H1 (cell line): ENCODE measurements around the gene RAPGEF5. TPM values are rescaled to one million over a fixed set of nuclear protein-coding genes. Genes with fewer than 3 reads are reported as not detected.

Experiments used
- CTCF ChIA-PET: fragments of 300-600 bp; sonication (Branson Sonifier 250); formaldehyde crosslinking; loops from one replicate; lab custom pipeline; 2021; ENCODE audit not compliant: partially characterized antibody; lab: Charles Lee
- POLR2A ChIA-PET: fragments of 300-600 bp; sonication (Branson Sonifier 250); formaldehyde crosslinking; loops from one replicate; lab custom pipeline; 2021; ENCODE audit warnings: inconsistent platforms; ENCODE audit not compliant: partially characterized antibody; lab: Charles Lee
- DNase-seq, 2 experiments: peaks; one replicate each; pipeline versions ENCODE4 v3.0.0 to v3.0.0-alpha.2; 2010 to 2022; ENCODE audit warnings: low spot score in 2 of 2, low read depth in 1 of 2, mixed read lengths in 1 of 2
- FAIRE-seq: peaks from 2 replicates; lab custom pipeline; 2011; peaks lifted over from hg19 to GRCh38; lab: Jason Lieb, UNC
- H2AFZ ChIP-seq: 2 replicates; pipeline ENCODE4 v1.8.1; 2012; ENCODE audit warnings: low read length, inconsistent platforms
- H2AK5ac ChIP-seq: 2 replicates; pipeline ENCODE4 v1.6.1; 2013; ENCODE audit warnings: low read depth, low read length
- H2BK120ac ChIP-seq: replicated peaks from 2 replicates; pipeline ENCODE3; 2013; ENCODE audit warnings: low read depth, low read length, inconsistent platforms
- H2BK12ac ChIP-seq: 2 replicates; pipeline ENCODE4 v1.6.1; 2013; ENCODE audit warnings: low read depth, low read length
- H2BK15ac ChIP-seq: 2 replicates; pipeline ENCODE4 v1.6.1; 2013; ENCODE audit warnings: low read length
- H2BK20ac ChIP-seq: 2 replicates; pipeline ENCODE4 v1.6.1; 2013; ENCODE audit warnings: low read length
- H2BK5ac ChIP-seq: 2 replicates; pipeline ENCODE4 v1.6.1; 2013; ENCODE audit warnings: low read depth, low read length
- H3K14ac ChIP-seq: 2 replicates; pipeline ENCODE4 v1.6.1; 2013; ENCODE audit warnings: inconsistent platforms; ENCODE audit not compliant: insufficient read length
- H3K18ac ChIP-seq: 2 replicates; pipeline ENCODE4 v1.6.1; 2013; ENCODE audit warnings: low read length; ENCODE audit errors: extremely low read depth
- H3K23ac ChIP-seq: 2 replicates; pipeline ENCODE4 v1.6.1; 2013; ENCODE audit warnings: inconsistent platforms; ENCODE audit not compliant: insufficient read length
- H3K23me2 ChIP-seq: 2 replicates; pipeline ENCODE4 v1.6.1; 2013; ENCODE audit warnings: low read depth, low read length
- H3K27ac ChIP-seq: 2 replicates; pipeline ENCODE4 v1.6.1; 2011; ENCODE audit warnings: low read depth, low read length, inconsistent platforms
- H3K27me3 ChIP-seq, 4 experiments: replicated peaks in 1 of 4; 1 replicate in 1 of 4; 2 replicates in 3 of 4; pipeline versions ENCODE4 v1.6.1 to v1.8.1; 2011 to 2013; ENCODE audit warnings: low read length in 3 of 4, mild to moderate bottlenecking in 3 of 4, inconsistent platforms in 2 of 4, mixed read lengths in 2 of 4, moderate library complexity in 1 of 4; ENCODE audit not compliant: control insufficient read depth in 3 of 4, insufficient read depth in 3 of 4; ENCODE audit errors: extremely low read depth in 1 of 4
- H3K36me3 ChIP-seq, 4 experiments: 2 replicates each; pipeline versions ENCODE4 v1.6.1 to v1.8.1; 2011 to 2013; ENCODE audit warnings: mild to moderate bottlenecking in 4 of 4, low read length in 3 of 4, moderate library complexity in 2 of 4, control low read depth in 1 of 4, inconsistent platforms in 1 of 4; ENCODE audit not compliant: insufficient read depth in 4 of 4, control insufficient read depth in 2 of 4
- H3K4ac ChIP-seq: replicated peaks from 2 replicates; pipeline ENCODE3; 2013; ENCODE audit warnings: low read length, low read depth, mixed read lengths, inconsistent platforms; ENCODE audit not compliant: insufficient read length
- H3K4me1 ChIP-seq, 4 experiments: replicated peaks in 1 of 4; 1 replicate in 1 of 4; 2 replicates in 3 of 4; pipeline versions ENCODE4 v1.6.1 to v1.8.1; 2011 to 2013; ENCODE audit warnings: low read length in 3 of 4, inconsistent platforms in 2 of 4, mixed read lengths in 1 of 4; ENCODE audit not compliant: insufficient read depth in 4 of 4, control insufficient read depth in 3 of 4
- H3K4me2 ChIP-seq, 2 experiments: 2 replicates each; pipeline versions ENCODE4 v1.6.1 to v1.8.1; 2011 to 2013; ENCODE audit warnings: low read depth in 2 of 2, low read length in 2 of 2, control low read depth in 1 of 2, inconsistent platforms in 1 of 2, mild to moderate bottlenecking in 1 of 2; ENCODE audit not compliant: insufficient read depth in 1 of 2
- H3K4me3 ChIP-seq, 4 experiments: fragments of 200-600, 300-600 bp in 1 of 4; sonication (generic), shearing (Covaris generic), sonication (Bioruptor Twin) in 1 of 4; 2 replicates each; pipeline versions ENCODE4 v1.5.1 to v1.8.1; 2011 to 2016; ENCODE audit warnings: low read length in 4 of 4, low read depth in 3 of 4, control low read depth in 2 of 4, inconsistent platforms in 2 of 4, mild to moderate bottlenecking in 2 of 4, mixed read lengths in 1 of 4, moderate library complexity in 1 of 4; ENCODE audit not compliant: insufficient read depth in 2 of 4; ENCODE audit errors: extremely low read depth in 1 of 4
- H3K56ac ChIP-seq: replicated peaks from 2 replicates; pipeline ENCODE3; 2013; ENCODE audit warnings: low read depth, mild to moderate bottlenecking, mixed read lengths, low read length, inconsistent platforms; ENCODE audit not compliant: insufficient read length
- H3K79me1 ChIP-seq: 2 replicates; pipeline ENCODE4 v1.6.1; 2013; ENCODE audit warnings: low read depth, low read length, control low read depth
- H3K79me2 ChIP-seq, 2 experiments: 2 replicates each; pipeline versions ENCODE4 v1.6.1 to v1.8.1; 2012 to 2013; ENCODE audit warnings: low read length in 2 of 2, mild to moderate bottlenecking in 2 of 2, inconsistent platforms in 1 of 2; ENCODE audit not compliant: insufficient read depth in 2 of 2, control insufficient read depth in 1 of 2
- H3K9ac ChIP-seq, 4 experiments: replicated peaks in 1 of 4; 1 replicate in 1 of 4; 2 replicates in 3 of 4; pipeline versions ENCODE4 v1.6.1 to v1.8.1; 2011 to 2013; ENCODE audit warnings: low read depth in 3 of 4, low read length in 3 of 4, control low read depth in 2 of 4, mild to moderate bottlenecking in 2 of 4, moderate library complexity in 2 of 4, inconsistent platforms in 1 of 4; ENCODE audit errors: extremely low read depth in 1 of 4
- H3K9me3 ChIP-seq, 2 experiments: 2 replicates each; pipeline versions ENCODE4 v1.6.1 to v1.8.1; 2012 to 2013; ENCODE audit warnings: mild to moderate bottlenecking in 2 of 2, moderate library complexity in 2 of 2, control low read depth in 1 of 2, inconsistent platforms in 1 of 2, low read depth in 1 of 2, low read length in 1 of 2, mixed read lengths in 1 of 2; ENCODE audit not compliant: insufficient read depth in 2 of 2
- H4K20me1 ChIP-seq, 2 experiments: replicated peaks in 1 of 2; 2 replicates each; pipeline versions ENCODE3 to v1.8.1; 2011 to 2013; ENCODE audit warnings: inconsistent platforms in 2 of 2, low read length in 2 of 2, mild to moderate bottlenecking in 1 of 2; ENCODE audit not compliant: insufficient read depth in 2 of 2, control insufficient read depth in 1 of 2
- H4K5ac ChIP-seq: 2 replicates; pipeline ENCODE4 v1.6.1; 2013; ENCODE audit warnings: low read length, low read depth, mixed read lengths, inconsistent platforms; ENCODE audit not compliant: insufficient read length
- H4K8ac ChIP-seq: 2 replicates; pipeline ENCODE4 v1.8.0; 2013; ENCODE audit warnings: mild to moderate bottlenecking, moderate library complexity, low read length, inconsistent platforms; ENCODE audit not compliant: insufficient read depth; ENCODE audit errors: extremely low read depth
- H4K91ac ChIP-seq: replicated peaks from 2 replicates; pipeline ENCODE3; 2013; ENCODE audit warnings: low read length, mixed read lengths, inconsistent platforms; ENCODE audit not compliant: insufficient read length
- BRCA1 ChIP-seq: IDR thresholded peaks from 2 replicates; pipeline ENCODE4 v1.6.1; 2012; ENCODE audit warnings: low read depth, low read length, improper control_type of control experiment
- CEBPB ChIP-seq: IDR thresholded peaks from 2 replicates; pipeline ENCODE4 v1.6.1; 2012; ENCODE audit warnings: low read depth, low read length
- CTBP2 ChIP-seq: IDR thresholded peaks from 2 replicates; pipeline ENCODE4 v1.7.0; 2011; ENCODE audit warnings: borderline replicate concordance, mild to moderate bottlenecking, moderate library complexity, mixed read lengths, low read length; ENCODE audit not compliant: insufficient read depth, insufficient read length
- EZH2 ChIP-seq: fragments of 200-600 bp; sonication (generic); IDR thresholded peaks from 2 replicates; pipeline ENCODE4 v1.7.1; 2012; ENCODE audit warnings: low read depth, mild to moderate bottlenecking, moderate library complexity, low read length, inconsistent platforms; ENCODE audit not compliant: severe bottlenecking
- HDAC6 ChIP-seq: IDR thresholded peaks from one replicate; pipeline ENCODE4 v1.7.1; 2012; ENCODE audit warnings: low read depth, mild to moderate bottlenecking, inconsistent platforms, low read length, moderate library complexity
- SIRT6 ChIP-seq: IDR thresholded peaks from one replicate; pipeline ENCODE4 v1.7.1; 2012; ENCODE audit warnings: low read length, inconsistent platforms
- SP2 ChIP-seq: IDR thresholded peaks from 2 replicates; pipeline ENCODE4 v1.6.1; 2012; ENCODE audit warnings: mild to moderate bottlenecking, low read length, inconsistent platforms
- TAF1 ChIP-seq: IDR thresholded peaks from 2 replicates; pipeline ENCODE4 v1.6.1; 2011; ENCODE audit warnings: mild to moderate bottlenecking, low read depth, low read length
- YY1 ChIP-seq: IDR thresholded peaks from 2 replicates; pipeline ENCODE4 v1.6.1; 2011; ENCODE audit warnings: low read depth, mild to moderate bottlenecking, low read length
- WGBS, 2 experiments: shearing (Covaris generic) in 1 of 2; methylation state at CpG; one replicate each; pipeline versions ENCODE4 v1.1.6 to v1.1.7; 2013 to 2015; ENCODE audit warnings: low lambda C conversion rate in 2 of 2, mixed read lengths in 2 of 2, inconsistent platforms in 1 of 2, low coverage in 1 of 2, missing lambda C conversion rate in 1 of 2; ENCODE audit not compliant: insufficient replicate concordance in 2 of 2, insufficient coverage in 1 of 2, insufficient read length in 1 of 2; ENCODE audit errors: extremely low coverage in 1 of 2, missing lambda C conversion rate in 1 of 2; 5-methylcytosine and 5-hydroxymethylcytosine counted together
- polyA plus RNA-seq, 7 experiments: library from polyadenylated mRNA; depleted of rRNA in 3 of 7; stranded (reverse) in 5 of 7; unstranded in 2 of 7; fragments of >200 nt in 5 of 7; fragments of 200-250 nt in 2 of 7; gene quantifications; 1 replicate in 5 of 7; 2 replicates in 1 of 7; 4 replicates in 1 of 7; pipeline versions ENCODE4 v1.2.1 to v1.2.3, GENCODE V29; 2011 to 2013; ENCODE audit warnings: missing spikeins in 2 of 7, mixed read lengths in 2 of 7
- total RNA-seq: library from RNA; stranded (reverse); fragmentation: NEBNext Ultra II Directional; extraction: Animal tissue kit (Norgen Biotek cat#: 25700); gene quantifications from 2 replicates; pipeline ENCODE4 v1.2.1, GENCODE V29; 2021
- TF ChIP-seq, protein P1 (sequence below): IDR thresholded peaks from 2 replicates; pipeline ENCODE4 v1.6.1; 2011; ENCODE audit warnings: low read length, improper control_type of control experiment

Gene RAPGEF5
- total and polyA plus RNA-seq, 2 of the 8 experiments (the other 6 are each of a cell fraction or from before 2014, with no cell fraction given): 4.4 to 22.9 TPM

DNA sequence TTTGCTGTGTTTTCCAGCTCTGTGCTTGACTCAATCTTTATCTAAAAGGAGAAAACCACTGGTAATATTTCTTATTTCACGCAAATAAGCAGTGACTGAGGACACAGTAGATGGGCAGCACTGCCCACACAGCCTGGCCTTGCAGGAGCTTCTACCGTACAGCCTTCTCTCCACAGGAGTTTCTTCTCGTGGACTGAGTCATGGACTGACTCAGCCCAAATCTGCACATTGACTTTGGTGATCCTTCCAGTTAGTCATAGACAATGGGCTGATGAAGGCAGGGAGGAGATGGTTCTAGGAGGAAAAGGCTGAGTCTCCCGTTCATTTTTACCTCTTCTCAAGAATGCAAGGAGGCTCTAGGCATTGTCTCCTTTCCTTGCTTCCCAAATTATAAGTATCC is 200.7 kb downstream of the RAPGEF5 start:
- FAIRE-seq: no peak
- Histone ChIP-seq H3K4me1 (peaks cover 0 to 7% (median 3%) of the 10 kb centered on the region in 4 experiments; a peak in 4 of 7 replicates), H3K4me2 (no peak overlapping the region), H3K27ac (no peak overlapping the region), H2AFZ (no peak overlapping the region), H3K4ac (no peak overlapping the region), H2BK20ac (no peak overlapping the region), H4K8ac (no peak overlapping the region), H2BK120ac (no peak overlapping the region), H3K9ac (no peak overlapping the region), H3K23me2 (no peaks in the 10 kb centered on the region), H3K23ac (no peak overlapping the region), H3K18ac (no peak overlapping the region), H2BK12ac (no peak overlapping the region), H2BK5ac (no peak overlapping the region), H3K79me1 (no peaks in the 10 kb centered on the region), H2BK15ac (no peak overlapping the region), H3K4me3 (no peak overlapping the region), H3K9me3 (no peaks in the 10 kb centered on the region), H4K20me1 (no peaks in the 10 kb centered on the region), H3K36me3 (peaks cover 0 to 8% (median 5%) of the 10 kb centered on the region in 4 experiments; a peak in 3 of 8 replicates), H3K14ac (no peak overlapping the region), H3K79me2 (no peaks in the 10 kb centered on the region), H4K5ac (no peak overlapping the region), H4K91ac (no peak overlapping the region), H3K27me3 (no peaks in the 10 kb centered on the region), H3K56ac (no peak overlapping the region), H2AK5ac (no peak overlapping the region)
- DNase-seq: no peak
- CTCF ChIA-PET: interaction anchor here (1.4 kb wide), 1 partner anchor 46 kb away, joined by 4 read pairs; no protein-coding TSS in a partner anchor
- 91% methylated on average over 4 of the region's 4 CpGs; no CpG with 5 or more reads in 1 of the 2 experiments for WGBS, 2 experiments
- POLR2A ChIA-PET: no interaction called here
- TF ChIP-seq BRCA1: no peak
- TF ChIP-seq SIRT6: no peak
- TF ChIP-seq HDAC6: no peak
- no peak for TF ChIP-seq EZH2
- no peak for TF ChIP-seq SP2
- no peak for TF ChIP-seq CEBPB
- TF ChIP-seq, protein P1, sequence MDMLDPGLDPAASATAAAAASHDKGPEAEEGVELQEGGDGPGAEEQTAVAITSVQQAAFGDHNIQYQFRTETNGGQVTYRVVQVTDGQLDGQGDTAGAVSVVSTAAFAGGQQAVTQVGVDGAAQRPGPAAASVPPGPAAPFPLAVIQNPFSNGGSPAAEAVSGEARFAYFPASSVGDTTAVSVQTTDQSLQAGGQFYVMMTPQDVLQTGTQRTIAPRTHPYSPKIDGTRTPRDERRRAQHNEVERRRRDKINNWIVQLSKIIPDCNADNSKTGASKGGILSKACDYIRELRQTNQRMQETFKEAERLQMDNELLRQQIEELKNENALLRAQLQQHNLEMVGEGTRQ: no peak
- no peak for TF ChIP-seq CTBP2
- TF ChIP-seq YY1: no peak
- no peak for TF ChIP-seq TAF1
